ENCODE measurements around the gene INSIG1.

INSIG1 gene

DNA sequence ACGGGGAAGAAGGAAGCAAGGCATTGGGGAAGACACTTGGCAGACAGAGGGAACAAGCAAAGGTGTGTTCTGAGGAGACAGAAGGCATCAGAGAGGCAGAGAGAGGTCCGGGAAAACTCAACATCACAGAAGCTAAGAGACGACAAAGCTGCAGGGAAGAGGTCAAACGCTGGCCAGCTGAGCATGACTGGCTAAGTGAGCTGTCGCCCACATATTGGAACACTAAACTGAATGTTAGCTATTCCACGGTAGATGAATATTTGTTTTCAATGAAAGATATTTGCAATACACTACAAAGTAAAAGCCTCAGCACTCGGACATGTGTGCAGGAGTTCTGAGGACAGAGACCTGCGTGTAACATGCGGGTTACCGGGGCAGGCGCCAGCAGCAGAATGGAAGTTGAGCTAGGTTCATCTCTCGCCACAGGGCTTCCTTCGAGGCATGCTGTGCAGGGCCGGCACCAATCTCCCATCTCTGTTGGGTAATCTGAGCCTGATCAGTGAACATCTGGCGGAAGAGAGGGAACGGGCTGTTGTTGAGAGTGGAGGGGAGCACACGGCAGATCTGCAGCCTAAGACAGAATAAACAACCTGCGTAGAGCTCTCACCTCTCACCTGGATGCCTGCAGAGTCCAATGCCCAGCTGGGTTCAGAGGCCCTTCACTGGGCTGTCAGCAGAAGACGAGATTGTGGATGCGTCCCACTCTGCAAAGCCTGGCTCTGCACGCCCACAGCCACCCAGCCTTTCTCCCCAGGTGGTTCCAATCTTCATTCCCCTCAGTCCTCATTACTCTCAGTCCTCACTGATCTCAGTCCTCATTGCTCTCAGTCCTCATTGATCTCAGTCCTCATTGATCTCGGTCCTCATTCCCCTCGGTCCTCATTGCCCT, 35.9 kb downstream of the INSIG1 start:
- peak; percentile 17 to 68 for DNase-seq

DNA sequence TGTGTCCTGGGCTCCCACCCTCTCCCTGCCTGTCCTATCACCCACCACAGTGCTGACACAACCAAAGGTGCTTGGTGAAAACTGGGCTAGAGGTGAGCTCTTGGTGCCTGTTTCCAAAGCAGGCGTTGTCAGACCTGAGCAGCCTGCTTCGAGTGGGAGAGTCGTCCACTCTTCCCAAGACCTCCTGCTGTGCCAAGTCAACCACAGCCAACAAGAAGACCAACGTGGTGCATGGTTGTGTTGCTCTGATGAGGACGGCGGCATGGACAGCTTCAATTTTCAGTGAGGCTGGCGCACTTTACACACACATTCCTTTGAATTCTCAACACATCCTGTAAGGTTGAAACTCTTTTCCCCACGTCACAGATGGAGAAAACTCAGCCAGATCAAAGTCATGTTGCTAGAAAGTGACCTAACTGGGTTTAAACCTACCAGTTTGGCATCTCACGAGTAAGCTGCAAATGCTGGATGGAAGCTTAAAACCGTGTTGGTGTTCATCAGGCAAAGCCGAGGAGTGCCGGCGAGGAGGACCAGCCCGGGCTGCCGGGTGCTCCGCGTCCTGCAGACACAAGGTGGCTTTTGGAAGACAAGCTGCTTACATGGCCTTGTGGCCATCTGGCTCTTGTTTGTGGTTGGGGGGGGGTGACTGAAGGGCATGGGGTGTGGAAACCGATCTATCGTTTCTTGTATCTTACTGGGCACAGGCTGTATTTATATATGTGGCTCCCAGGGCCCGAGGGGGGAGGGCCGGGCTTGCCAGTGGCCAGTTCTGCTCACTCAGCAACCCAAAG, 39.3 kb downstream of the INSIG1 start:
- peak; percentile 42 to 81 for DNase-seq

DNA sequence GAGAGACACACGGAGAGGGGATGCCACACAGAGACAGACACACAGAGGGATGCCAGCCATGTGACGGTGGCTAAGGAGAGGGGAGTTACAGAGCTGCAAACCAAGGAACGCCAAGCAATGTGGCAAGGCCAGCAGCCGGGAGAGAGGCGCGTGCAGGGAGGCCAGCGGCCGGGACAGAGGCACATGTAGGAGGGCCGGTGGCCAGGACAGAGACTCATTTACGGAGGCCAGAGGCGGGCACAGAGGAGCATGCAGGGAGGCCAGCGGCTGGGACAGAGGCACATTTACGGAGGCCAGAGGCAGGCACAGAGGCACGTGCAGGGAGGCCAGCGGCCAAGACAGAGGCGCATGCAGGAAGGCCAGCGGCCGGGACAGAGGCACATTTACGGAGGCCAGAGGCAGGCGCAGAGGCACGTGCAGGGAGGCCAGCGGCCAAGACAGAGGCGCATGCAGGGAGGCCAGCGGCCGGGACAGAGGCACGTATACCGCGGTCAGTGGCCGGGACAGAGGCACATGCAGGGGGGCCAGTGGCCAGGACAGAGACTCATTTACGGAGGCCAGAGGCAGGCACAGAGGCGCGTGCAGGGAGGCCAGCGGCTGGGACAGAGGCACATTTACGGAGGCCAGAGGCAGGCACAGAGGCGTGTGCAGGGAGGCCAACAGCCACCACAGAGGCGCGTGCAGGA, 40.4 kb downstream of the INSIG1 start:
- no peak for DNase-seq

DNA sequence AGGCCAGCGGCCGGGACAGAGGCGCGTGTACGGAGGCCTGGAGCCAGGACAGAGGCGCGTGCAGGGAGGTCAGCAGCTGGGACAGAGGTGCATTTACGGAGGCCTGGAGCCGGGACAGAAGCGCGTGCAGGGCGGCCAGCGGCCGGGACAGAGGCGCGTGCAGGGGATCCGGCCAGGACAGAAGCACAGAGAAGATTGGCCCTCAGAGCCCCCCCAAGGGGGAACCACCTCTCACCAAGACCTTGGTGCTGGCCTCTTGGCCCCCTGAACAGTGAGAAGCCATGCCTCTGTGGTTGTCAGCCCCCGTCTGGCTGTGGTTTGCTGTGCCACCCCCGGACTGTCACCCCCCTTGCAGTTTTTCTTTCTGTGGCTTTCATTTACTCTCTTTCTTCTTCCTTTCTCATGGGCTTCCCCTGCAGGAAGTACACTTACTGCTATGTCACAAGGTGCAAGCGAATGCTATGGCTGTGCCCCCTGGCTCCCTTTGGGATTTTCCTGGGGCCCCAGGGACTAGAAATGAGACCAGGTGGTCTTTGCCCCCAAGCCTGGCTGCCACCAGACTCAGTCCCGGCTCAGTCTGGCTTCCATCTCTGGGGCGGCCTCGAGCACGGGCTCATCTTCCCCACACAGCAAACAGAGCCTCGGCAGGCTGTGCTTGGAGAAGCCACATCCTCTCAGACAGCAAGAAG, 41.1 kb downstream of the INSIG1 start:
- no peak for DNase-seq

DNA sequence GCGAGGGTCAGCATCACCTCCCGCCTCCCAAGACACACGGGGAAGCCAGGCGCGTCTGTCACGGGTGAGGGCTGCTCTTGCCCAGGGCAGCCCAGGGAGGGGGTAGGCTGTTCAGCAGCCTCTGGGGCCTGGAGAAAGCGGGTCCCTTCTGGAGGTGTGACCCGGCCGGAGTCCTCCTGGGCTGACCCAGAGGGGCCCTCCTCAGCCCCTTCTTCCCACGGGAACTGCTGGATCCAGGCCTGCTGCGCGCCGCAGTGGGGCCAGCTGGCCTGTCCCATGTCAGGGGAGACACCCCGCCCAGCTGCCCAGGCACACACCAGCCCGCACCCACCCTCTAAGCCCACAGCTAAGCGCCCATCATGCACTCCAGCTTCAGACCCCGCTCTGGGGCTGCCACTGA, 41.8 kb downstream of the INSIG1 start:
- no peak for DNase-seq

- DNase-seq = no peak
Observed at GRCh38 chr7:155340071-155340531, 42.4 kb downstream of the INSIG1 start.

- DNase-seq = no peak
Observed at GRCh38 chr7:155340721-155341120, 43.0 kb downstream of the INSIG1 start.

- no peak for DNase-seq
Observed at GRCh38 chr7:155341463-155341983, 43.8 kb downstream of the INSIG1 start.

DNA sequence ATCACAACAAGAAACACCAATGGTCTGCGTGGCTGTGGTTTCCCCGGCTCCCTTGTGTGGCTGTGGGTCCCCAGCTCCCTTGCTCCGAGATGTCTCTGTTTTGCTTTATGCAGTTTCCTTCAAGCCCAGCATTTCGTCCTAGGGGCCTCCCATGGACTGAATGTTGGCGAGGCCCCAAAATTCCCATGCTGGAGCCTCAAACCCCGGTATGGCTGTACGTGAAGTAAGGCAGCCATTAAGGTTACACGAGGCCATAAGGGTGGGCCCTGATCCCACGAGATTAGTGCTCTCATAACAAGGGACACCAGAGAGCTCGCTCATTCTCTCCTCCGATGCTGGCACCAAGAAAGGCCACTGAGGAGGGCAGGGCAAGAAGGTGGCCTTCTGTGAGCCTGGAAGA, 44.6 kb downstream of the INSIG1 start:
- no peak for DNase-seq

DNA sequence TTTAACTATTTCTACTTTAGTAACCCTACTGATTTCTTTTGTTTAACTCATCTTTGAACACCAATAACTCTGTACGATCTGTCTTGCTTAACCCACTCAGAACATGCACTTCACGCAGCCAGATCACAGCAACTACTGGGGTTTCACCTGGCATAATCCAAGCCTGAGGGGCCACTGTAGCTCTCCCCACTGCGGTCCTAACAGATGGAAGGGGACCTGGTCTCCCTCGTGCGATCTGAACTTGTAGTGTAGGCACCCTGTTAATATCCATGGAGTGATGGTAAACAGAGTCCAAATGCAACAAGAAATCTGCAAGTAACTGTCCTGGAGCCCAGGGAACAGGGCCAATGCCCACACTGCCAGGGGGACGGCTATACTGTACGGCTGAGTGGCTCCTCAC, 45.5 kb downstream of the INSIG1 start:
- DNase-seq = no peak

GRCh38 chr7:155343661-155344121, 46.0 kb downstream of the INSIG1 start:
- no peak for DNase-seq

DNA sequence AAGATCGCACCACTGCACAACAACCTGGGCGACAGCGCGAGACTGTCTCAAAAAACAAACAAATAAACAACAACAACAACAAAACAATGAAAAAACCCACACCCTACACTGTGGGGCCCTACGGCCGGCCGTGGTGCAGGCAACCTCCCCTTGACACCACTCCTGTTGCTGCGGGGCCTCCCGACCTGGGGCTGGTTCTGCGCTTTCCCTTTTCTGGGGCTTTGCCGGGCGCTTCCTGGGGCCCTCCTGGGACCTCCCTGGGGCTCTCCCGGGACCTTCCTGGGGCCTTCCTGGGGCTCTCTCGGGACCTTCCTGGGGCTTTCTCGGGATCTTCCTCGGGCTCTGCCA, 46.6 kb downstream of the INSIG1 start:
- no peak for DNase-seq

- DNase-seq = peak; percentile 63 to 81
Observed at GRCh38 chr7:155344618-155345433, 47.1 kb downstream of the INSIG1 start.

GRCh38 chr7:155345490-155345889, 47.8 kb downstream of the INSIG1 start:
- DNase-seq = no peak

- no peak for DNase-seq
Observed at GRCh38 chr7:155346285-155346684, 48.6 kb downstream of the INSIG1 start.

- DNase-seq = no peak
Observed at GRCh38 chr7:155348806-155349205, 51.1 kb downstream of the INSIG1 start.

DNA sequence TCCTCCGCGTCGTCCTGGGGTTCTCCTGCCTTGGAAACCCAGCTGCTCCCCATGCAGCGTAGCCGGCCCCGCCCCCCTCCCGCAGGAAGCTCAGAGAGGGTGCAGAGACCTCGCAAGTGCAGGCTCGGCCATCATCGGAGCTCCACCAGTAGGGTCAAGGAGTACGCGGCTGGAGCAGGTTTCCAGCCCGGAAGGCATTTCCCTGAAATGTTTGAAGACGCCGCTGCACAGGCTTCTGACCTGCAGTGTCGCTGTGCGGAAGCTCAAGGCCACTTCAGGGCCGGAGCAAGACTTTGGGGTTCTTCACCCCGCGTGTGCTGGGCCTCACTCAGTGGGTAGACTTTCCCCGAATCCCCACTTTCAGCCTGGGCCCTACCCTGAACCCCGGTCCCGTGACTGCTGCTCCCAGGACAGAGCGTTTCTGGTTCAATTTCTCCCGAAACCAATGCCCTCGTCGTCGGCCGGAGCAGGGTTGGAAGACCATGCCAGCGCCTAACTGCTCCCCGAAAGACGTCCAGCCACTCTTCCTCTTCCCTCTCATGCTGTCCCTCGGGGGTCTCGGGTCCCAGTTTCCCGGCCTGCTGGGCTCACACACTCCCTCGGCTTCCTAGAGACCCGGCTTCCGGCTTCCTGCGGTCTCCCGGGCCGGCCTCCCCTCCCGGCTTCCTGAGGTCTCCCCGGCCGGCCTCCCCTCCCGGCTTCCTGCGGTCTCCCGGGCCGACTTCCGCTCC, 52.1 kb downstream of the INSIG1 start:
- no peak for DNase-seq

GRCh38 chr7:155351120-155351870, 53.6 kb downstream of the INSIG1 start:
- DNase-seq = no peak

DNA sequence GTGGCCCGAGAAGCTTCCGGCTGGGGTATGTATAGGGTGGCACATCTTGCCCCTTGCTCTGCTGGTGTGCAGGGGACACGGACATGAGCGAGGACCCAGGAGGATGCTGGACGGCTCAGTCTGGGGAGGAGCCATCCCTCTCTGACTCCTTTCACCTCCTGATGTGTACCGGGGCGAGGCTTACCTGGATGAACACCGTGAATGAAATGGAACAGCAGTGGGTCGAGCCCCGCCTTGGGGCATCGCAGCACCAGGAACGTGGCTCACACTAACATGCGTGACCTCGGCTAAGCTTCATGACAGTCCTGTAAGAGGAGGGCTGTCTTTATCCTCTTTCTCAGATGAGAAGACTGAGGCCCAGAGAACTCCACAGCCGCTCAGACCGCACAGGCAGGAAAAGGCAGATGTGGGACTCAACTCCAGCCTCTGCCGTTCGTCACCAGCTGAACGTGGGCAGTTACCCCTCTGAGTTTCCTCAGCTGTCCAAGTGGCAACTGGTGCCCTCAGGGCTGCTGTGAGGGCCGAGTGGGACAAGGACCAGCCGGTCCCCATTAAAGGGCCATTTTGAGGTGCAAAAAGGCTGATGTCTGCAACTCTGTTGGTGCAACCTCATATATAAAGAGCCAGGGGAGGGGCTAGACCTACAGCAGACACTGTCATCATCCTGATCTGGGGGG, 54.5 kb downstream of the INSIG1 start:
- DNase-seq = no peak

GRCh38 chr7:155352753-155353115, 55.1 kb downstream of the INSIG1 start:
- DNase-seq = no peak

All from NCI-H524 (cell line).